HUES48 (cell line): Measurements from ENCODE around the gene LRRK1.

Experiments
- H3K27ac ChIP-seq: one replicate; pipeline ENCODE4 v1.7.0; 2013; ENCODE audit warnings: low read depth, low read length, inconsistent platforms
- H3K27me3 ChIP-seq: 2 replicates; pipeline ENCODE4 v1.6.1; 2013; ENCODE audit warnings: mild to moderate bottlenecking, low read length; ENCODE audit not compliant: control insufficient read depth, insufficient read depth
- H3K36me3 ChIP-seq: 2 replicates; pipeline ENCODE4 v1.6.1; 2013; ENCODE audit warnings: low read length; ENCODE audit not compliant: control insufficient read depth, insufficient read depth
- H3K4me1 ChIP-seq: 2 replicates; pipeline ENCODE4 v1.6.1; 2013; ENCODE audit warnings: mild to moderate bottlenecking, low read length; ENCODE audit not compliant: control insufficient read depth, insufficient read depth
- H3K4me3 ChIP-seq: 2 replicates; pipeline ENCODE4 v1.5.1; 2013; ENCODE audit warnings: mild to moderate bottlenecking, low read depth, low read length
- H3K9ac ChIP-seq: 2 replicates; pipeline ENCODE4 v1.6.1; 2013; ENCODE audit warnings: mild to moderate bottlenecking, low read depth, low read length, moderate library complexity
- H3K9me3 ChIP-seq: 2 replicates; pipeline ENCODE4 v1.6.1; 2013; ENCODE audit warnings: low read length; ENCODE audit not compliant: control insufficient read depth, insufficient read depth

Gene LRRK1

GRCh38 chr15:101114166-101114565 lies 195.0 kb downstream of the LRRK1 start:
- H3K36me3 ChIP-seq = no peaks in the 10 kb centered on the region
- H3K4me3 ChIP-seq = no peak overlapping the region
- no peaks in the 10 kb centered on the region for H3K27me3 ChIP-seq
- H3K27ac ChIP-seq = no peak overlapping the region
- no peaks in the 10 kb centered on the region for H3K9me3 ChIP-seq
- H3K9ac ChIP-seq = no peak overlapping the region
- H3K4me1 ChIP-seq = no peaks in the 10 kb centered on the region

GRCh38 chr15:101114610-101115009 lies 195.5 kb downstream of the LRRK1 start:
- no peaks in the 10 kb centered on the region for H3K4me1 ChIP-seq
- H3K9me3 ChIP-seq = no peaks in the 10 kb centered on the region
- H3K9ac ChIP-seq = no peak overlapping the region
- no peak overlapping the region for H3K27ac ChIP-seq
- no peak overlapping the region for H3K4me3 ChIP-seq
- H3K27me3 ChIP-seq = no peaks in the 10 kb centered on the region
- no peaks in the 10 kb centered on the region for H3K36me3 ChIP-seq

DNA sequence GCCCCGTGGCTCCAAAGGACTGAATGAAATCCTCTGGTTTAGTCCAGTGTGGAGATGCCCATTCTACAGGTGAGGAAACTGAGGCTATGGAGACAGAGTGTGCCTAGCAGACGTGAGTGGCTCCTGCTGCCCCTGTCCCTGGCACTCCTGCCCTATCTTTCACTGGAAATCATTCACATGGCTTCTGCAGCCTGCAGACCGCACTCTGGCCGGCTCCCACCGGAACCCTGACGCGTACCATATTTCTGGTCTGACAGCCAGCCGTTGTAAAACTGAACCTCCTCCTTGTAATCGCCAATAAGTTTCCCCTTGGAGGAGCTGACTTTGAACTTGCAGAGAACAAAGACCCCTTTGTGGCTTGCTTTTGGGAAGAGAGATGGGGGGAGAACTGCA lies 196.2 kb downstream of the LRRK1 start:
- H3K27ac ChIP-seq = no peak overlapping the region
- H3K27me3 ChIP-seq = no peaks in the 10 kb centered on the region
- no peaks in the 10 kb centered on the region for H3K4me1 ChIP-seq
- no peak overlapping the region for H3K4me3 ChIP-seq
- H3K36me3 ChIP-seq = no peaks in the 10 kb centered on the region
- no peaks in the 10 kb centered on the region for H3K9me3 ChIP-seq
- no peak overlapping the region for H3K9ac ChIP-seq

DNA sequence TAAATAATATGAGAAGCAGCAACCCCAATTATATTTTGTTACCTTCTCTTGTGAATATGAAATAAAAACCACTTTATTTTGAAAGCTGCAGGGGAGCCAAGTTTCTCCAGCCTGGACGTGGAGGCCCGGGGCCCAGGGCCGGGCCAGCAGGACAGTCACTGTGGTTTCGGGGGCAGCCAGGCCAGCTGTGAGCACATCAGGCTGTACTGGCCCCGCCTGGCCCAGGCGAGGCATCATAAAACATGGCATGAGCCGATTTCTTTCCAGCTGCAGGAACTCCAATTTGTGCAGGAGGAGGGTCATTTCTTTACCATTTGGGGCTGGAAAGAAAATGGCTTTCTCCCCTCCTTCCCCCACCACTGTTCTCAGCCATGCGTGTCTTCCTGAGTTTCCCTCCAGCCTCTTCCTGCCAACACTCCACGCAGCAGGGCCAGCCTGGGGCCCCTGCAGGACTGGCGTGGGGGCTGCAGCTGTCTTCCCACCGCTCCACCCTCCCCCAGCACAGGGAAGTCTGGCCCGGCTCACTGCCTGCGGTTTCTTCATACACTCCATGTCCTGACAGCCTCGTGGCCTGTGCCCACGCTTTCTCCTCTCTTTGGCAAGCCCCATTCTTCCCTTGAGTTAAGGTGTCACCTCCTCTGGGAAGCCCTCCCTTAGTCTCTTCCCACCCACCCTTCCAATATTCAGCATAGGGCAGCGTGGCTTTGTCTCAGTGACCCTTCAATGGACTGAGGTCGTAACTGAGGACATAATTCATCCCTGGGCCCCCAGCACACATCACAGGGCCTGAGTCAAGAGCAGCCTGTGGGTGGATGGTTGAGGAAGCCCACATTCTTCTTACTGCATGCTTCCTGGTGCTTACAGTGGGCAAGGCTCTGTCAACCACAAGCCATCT lies 196.9 kb downstream of the LRRK1 start:
- no peak overlapping the region for H3K9ac ChIP-seq
- no peak overlapping the region for H3K4me3 ChIP-seq

DNA sequence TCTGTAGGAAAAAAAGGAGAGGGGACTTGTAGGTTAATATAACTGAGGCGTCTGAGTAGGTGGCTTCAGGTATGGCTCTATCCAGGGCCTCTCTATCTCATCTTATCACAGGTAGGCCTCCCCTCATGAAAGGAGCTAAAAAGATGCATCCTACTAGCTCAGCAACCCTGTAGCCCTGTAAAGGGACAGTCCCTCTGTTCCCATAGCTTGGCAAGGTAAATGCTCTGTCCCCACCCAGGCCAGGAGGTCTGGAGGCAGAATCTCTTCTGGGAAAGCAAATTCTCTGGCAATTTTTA lies 197.5 kb downstream of the LRRK1 start:
- H3K27me3 ChIP-seq = no peaks in the 10 kb centered on the region
- H3K4me3 ChIP-seq = no peak overlapping the region
- no peaks in the 10 kb centered on the region for H3K9me3 ChIP-seq
- H3K4me1 ChIP-seq = peaks cover 6% of the 10 kb centered on the region
- no peaks in the 10 kb centered on the region for H3K36me3 ChIP-seq
- no peak overlapping the region for H3K9ac ChIP-seq
- H3K27ac ChIP-seq = no peak overlapping the region

More for the DNA sequence above, 196.9 kb downstream of the LRRK1 start:
- Histone ChIP-seq H3K27ac (no peak overlapping the region), H3K4me1 (peaks cover 3% of the 10 kb centered on the region; the same call in 1 of the 2 replicates), H3K27me3 (no peaks in the 10 kb centered on the region), H3K9me3 (no peaks in the 10 kb centered on the region), H3K36me3 (no peaks in the 10 kb centered on the region)

DNA sequence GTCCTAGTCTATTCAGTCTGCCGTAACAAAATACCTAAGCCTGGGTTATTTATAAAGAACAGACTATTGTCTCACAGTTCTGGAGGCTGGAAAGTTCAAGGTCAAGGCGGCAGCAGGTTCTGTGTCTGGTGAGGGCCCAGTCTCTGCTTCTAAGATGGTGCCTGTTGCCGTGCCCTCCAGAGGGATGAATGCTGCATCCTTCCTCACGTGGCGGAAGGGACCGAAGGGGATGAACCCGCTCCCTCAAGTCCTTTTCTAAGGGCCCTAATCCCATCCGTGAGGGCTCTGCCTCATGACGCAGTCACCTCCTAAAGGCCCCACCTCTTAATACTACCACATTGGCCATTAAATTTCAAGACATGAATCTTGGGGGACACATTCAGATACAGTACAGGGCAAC lies 199.0 kb downstream of the LRRK1 start:
- Histone ChIP-seq H3K9ac (no peak overlapping the region), H3K9me3 (no peaks in the 10 kb centered on the region), H3K36me3 (no peaks in the 10 kb centered on the region), H3K4me3 (no peak overlapping the region), H3K4me1 (peaks cover 12% of the 10 kb centered on the region), H3K27ac (no peak overlapping the region), H3K27me3 (no peaks in the 10 kb centered on the region)

- no peaks in the 10 kb centered on the region for H3K27me3 ChIP-seq
- H3K27ac ChIP-seq = no peak overlapping the region
- no peak overlapping the region for H3K4me3 ChIP-seq
- no peaks in the 10 kb centered on the region for H3K9me3 ChIP-seq
- no peak overlapping the region for H3K9ac ChIP-seq
- H3K4me1 ChIP-seq = peaks cover 12% of the 10 kb centered on the region
- no peaks in the 10 kb centered on the region for H3K36me3 ChIP-seq
These were observed 199.5 kb downstream of the LRRK1 start for GRCh38 chr15:101118615-101119014.

- peaks cover 12% of the 10 kb centered on the region for H3K4me1 ChIP-seq
- H3K27me3 ChIP-seq = no peaks in the 10 kb centered on the region
- H3K4me3 ChIP-seq = no peak overlapping the region
- no peak overlapping the region for H3K9ac ChIP-seq
- H3K36me3 ChIP-seq = no peaks in the 10 kb centered on the region
- no peaks in the 10 kb centered on the region for H3K9me3 ChIP-seq
- H3K27ac ChIP-seq = no peak overlapping the region
These were observed 200.0 kb downstream of the LRRK1 start for GRCh38 chr15:101119181-101119580.
